Stimulated activated naive CD4-positive, alpha-beta T cell treated with Interleukin-2 at 50 U/mL for 16 hours (primary cell): ENCODE measurements around the gene ZSCAN2.
"Not testable (repeated sequence)": the region's sequence is repeated elsewhere in the genome, so short reads cannot be mapped to it uniquely, and the experiment has no call there.

Experiments
- DNase-seq: peaks from one replicate; lab custom pipeline; 2025; lab: John Stamatoyannopoulos, UW

Gene ZSCAN2

DNA sequence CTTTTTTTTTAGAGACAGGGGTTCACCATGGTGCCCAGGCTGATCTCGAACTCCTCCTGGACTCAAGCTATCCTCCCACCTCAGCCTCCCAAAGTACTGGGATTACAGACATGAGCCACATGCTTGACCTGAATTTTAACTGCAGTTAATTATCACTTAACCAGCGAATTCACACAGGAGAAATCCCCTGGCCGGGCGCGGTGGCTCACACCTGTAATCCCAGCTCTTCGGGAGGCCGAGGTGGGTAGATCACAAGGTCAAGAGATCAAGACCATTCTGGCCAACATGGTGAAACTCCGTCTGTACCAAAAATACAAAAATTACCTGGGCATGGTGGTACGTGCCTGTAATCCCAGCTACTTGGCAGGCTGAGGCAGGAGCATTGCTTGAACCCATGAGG is 41.1 kb downstream of the ZSCAN2 start:
- DNase-seq: not testable (repeated sequence)

DNA sequence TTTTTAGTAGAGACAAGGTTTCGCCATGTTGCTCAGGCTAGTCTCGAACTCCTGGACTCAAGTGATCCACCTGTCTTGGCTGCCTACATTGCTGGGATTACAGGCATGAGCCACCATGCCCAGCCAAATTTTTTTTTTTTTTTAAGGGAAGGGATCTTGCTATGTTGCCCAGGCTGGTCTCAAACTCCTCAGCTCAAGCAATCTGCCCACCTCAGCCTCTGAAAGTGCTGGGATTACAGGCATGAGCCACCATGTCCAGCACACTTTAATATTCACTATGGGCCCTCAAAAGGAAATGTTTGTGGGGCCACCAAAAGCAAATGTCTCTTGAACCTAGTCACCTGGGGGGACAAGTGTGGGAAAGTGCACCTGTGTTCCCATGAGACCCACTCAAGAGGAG is 41.8 kb downstream of the ZSCAN2 start:
- DNase-seq: not testable (repeated sequence)

DNA sequence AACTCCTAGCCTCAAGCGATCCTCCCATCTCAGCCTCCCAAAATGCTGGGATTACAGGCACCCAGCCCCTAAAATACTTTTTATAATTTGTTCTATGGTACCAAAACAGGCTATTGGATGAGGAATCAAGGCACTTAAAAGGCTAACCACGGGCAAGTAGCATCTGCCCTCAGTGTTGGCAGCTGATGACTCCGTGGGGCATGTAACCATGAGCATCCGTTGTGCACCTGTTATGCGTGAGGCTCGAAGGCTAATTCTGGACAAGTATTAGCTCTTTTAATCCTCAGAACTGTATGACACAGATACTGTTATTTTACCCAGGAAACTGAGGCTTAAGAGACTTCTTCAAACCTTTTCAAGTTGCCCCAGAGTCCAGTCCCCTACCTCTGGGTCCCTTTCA is 43.0 kb downstream of the ZSCAN2 start:
- DNase-seq: no peak

DNA sequence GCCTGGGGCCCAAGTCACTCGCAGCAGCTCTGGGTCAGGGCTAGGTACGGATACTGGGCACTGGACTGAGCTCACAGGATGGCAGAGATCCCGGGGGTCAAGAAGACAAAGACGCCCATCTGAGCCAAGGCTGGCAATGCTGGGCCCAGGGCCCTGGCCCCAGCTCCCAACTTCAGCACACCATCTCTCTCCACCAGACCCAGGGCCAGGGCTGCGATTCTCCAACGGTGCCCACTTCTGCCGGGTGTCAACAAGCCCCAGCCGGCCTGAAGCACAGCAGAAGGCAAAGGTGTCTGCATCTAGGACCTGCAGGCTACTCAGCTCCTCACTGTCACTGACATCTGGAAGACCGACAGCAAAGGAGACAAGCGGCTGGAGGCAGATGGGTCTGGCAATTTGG is 44.7 kb downstream of the ZSCAN2 start:
- no peak for DNase-seq

DNA sequence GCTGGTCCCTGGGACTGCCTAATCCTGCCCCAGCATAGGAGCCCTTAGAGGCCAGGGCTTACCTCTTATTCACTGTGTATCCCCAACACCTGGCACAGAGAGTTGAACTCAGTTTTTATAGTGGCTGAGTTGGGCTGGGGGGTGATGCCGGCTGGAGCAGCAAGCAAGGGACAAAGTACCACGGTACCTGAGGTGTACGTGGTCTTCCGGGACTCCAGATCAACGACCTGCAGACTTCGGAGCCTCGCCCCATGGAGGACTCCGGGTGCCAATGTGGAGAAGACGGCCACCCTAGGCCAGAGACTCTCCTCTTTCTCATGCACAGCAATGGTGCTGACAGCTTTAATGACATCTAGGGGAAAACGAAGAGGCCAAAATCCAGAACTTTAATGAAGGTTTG is 45.2 kb downstream of the ZSCAN2 start:
- DNase-seq: no peak

DNA sequence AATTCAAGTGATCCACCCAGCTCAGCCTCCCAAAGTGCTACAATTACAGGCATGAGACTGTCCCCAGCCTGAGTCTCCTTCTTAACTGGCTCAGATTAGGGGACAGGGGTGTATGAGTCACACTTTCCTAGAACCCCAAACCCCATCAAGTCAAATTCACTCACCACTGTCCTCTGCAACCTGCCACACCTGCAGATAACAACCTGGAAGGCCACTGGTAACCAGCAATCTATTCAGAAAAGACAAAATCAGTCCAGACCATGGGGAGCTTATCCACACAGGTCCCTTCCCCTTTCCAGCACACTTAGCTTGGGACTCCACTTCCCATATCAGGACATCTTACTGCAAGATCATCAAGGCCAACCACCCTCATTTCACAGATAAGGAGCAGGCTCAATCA is 46.9 kb downstream of the ZSCAN2 start:
- no peak for DNase-seq

DNA sequence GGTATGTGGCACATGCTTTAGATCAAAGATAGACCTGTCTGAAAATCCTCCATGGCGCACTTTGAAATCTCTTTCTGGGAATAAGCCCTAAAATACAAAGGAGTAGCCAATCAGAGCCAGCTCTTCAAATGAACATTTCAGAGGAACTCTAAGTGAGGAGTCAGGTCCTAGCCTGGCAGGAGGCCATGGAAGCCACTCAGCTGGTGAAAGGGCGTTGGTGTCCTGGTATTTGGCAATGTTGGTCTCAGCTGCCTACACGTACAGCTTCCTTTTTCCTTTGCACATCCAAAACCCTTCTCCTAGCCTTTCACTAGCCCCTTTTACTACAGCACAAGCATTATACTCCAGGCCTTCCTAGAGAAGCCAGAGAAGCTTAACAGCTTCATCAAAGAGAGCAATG is 47.7 kb downstream of the ZSCAN2 start:
- DNase-seq: no peak

DNA sequence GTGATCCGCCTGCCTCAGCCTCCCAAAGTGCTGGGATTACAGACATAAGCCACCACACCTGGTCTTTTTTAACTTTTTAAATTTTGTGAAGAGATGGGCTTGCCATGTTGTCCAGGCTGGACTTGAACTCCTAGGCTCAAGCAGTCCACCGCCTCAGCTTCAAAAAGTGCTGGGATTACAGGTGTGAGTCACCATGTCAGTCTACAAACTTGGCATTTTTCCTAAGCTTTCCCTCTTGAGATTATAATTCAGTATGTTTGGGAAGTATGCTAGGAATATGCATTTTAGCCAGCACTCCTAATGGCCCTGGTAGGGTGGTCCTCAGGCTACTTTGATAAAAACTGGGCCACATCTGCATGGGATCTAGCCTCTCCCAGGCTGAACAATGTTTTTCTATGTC is 48.9 kb downstream of the ZSCAN2 start:
- DNase-seq: no peak

DNA sequence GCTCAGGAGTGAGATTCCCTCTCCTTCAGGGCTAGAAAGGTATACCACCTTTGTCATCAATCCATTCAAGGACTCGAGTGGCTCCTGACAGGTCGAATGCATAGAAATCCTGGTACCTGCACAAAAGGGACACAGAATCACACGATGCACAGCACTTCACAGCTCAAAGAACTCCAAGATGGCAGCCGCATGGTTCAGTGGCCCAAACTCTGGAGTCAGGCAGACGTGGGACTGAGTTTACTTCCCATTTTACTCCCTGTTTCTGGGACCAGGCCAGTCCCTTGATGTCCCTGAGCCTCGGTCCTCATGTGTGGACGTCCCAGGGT is 52.7 kb downstream of the ZSCAN2 start:
- no peak for DNase-seq

DNA sequence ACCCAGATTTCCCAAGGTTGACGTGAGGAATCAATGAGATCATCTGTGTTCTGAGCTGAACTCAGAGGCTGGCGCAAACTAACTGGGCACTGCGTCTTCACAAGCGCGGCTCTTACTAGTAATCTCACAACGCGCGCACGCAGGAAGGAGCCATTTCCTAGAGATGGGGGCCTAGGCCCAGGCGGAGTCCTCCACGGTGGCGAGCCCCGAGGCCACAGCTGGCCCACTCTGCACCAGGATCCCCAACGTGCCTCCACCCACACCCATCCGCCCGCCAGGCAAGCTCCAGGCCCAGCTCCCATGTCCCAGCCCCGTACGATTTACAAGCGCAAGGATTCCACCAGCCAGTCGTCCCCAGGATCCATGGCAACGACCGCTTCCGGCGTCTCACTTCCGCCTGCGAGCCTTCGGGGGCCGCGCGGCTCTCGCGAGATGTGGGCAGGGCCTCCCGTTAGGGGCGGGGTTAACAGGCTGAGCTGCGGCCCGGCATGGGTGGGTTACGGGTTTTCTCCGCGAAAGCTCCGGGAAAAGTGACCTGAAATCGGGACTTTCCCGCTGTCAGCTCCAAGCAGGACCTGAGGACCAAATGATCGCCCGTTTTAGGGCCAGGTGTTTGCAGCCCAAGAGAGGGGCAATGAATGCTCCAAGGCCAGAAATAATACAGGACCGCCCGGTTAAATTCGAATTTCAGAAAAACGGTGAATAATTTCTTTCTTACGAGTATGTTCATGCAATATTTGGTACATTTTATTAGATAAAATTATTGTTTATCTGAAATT is 53.3 kb downstream of the ZSCAN2 start, which contains the start of gene WDR73:
Gene WDR73 (minus strand): TSS at position 374 of the 779 bp plus-strand sequence. CDS start 9 bp downstream, at position 365.
- peak; percentile 95 for DNase-seq

DNA sequence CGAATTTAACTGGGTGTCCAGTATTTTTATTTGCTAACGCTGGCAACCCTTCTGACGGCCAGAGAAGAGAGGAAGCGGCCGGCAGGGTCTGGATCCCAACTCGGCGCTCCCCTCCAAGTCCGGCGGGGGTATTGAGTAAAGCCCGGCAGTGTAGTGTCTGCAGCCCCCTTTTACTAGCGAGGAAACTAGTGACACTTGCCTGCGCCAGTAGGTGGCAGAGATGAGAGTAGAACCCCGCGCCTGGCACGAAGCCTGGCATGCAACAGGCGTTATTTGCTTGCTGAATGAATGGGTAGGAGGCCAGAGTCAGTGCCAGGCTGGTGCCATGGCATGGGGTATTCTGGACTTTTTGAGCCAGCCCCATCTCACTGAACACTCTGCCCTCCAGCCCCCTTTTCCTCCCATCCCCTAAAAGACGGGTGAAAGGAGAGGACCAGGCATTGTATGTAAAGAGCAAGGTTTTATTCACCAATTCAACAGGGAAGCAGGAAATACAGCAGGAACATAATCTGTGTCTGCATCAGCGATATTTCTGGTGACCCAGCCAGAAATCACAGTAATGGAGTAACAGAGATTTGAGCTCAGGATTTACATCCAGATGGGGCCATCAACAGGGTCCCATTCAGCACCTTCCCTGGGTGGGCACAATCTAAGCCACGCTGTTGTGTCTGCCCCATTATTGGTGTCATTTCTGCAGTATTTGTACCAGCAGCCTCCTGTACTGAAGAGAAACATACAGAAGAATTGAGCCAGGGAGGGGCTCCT is 54.1 kb downstream of the ZSCAN2 start:
- peak; percentile 75 for DNase-seq

DNA sequence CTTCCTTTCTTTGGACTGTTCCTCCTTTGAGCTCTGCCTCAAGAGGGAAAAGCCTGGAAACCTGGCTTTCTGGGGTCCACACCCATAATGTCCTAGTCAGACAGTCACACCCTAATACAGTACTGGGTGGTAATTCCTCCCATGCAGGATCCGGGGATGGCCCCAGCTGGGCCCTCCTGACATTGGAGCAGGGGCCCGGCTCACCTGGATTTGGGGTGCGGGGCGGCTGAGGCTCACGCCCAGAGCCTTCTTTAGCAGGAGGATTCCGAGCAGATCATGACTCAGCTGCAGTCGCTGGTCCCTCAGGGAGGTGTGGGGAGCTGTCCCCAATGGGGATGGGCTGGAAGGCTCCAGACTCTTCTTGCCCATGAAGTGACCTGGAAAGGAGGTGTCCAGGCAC is 56.2 kb downstream of the ZSCAN2 start:
- no peak for DNase-seq

DNA sequence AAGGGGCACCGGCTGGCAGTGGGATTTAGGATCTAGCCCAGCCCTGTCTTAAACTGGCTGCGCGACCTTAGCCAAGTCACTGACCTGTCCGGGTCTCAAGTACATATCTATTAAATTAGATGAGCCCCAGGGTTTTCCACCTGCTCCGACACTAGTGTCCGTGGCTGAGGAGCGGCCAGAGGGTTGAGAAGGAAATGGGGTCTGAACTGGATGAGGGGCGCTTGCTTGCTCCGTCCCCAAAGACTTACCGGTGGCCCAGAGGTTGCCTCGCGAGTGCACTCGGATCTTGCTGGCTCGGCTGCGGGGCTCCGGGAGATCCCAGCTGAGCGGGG is 56.9 kb downstream of the ZSCAN2 start:
- DNase-seq: no peak

DNA sequence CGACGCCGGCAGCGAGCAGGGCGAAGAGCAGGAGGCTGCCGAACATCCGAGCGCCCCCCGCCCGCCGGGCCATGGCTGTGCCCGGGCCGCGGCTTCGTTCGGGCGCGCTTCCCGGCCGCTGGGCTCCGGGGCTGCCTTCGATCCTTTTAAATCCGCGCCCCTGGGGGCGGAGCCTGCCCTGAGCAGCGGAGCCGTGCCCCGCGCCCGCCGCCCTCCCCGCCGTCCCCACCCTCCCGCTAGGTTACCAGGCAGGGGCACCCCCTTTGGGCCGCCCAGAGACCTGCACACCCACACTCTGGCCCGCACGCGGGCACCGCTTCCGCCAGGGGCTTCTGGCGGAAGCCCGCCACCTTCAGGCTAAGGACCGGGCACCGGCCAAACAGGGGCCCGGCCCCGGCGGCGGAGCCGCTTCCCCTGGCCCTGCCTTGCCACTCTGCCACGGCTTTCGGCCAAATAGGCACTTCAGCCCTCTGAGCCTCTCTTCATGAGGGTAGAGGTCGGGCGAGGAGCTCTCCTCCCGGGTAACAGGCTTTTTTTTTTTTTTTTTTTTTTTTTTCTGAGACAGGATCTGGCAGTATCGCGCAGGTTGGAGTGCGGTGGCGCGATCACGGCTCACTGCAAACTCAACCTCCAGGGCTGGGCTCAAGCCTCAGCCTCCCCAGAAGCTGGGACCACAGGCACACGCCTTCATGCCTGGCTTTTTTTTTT is 57.4 kb downstream of the ZSCAN2 start, which contains the start of gene NMB:
Gene NMB (minus strand): TSS at position 120 of the 708 bp plus-strand sequence. CDS start 47 bp downstream, at position 73.
- peak; percentile 84 for DNase-seq

DNA sequence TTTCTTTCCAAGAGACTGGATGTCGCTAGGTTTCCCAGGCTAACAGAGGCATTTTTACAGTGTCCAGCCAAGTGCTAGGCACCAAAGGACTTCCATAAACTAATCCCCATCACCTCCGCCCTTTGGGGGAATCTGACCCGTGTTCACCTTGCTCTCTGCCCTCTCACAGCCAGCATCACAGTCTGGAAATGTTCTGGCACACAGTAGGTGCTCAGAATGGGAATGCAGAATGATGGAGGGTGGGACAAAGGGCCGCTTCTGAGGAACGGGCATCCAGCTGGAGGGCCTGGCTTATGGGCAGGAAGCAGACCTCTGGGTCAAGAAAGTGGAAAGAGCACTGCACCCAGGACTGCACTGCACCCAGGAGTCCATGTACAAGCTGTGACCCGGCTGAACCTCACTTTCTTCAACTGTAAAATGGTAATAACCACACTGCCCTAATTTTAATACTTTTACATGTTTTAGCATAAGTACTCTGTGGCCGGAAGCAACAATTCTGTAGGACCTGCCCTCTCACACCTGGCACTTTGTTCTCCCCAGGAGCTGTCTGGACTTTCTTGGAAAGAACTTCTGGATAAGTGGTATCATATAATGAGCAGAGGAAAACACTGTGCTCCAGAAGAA is 58.1 kb downstream of the ZSCAN2 start:
- DNase-seq: no peak

DNA sequence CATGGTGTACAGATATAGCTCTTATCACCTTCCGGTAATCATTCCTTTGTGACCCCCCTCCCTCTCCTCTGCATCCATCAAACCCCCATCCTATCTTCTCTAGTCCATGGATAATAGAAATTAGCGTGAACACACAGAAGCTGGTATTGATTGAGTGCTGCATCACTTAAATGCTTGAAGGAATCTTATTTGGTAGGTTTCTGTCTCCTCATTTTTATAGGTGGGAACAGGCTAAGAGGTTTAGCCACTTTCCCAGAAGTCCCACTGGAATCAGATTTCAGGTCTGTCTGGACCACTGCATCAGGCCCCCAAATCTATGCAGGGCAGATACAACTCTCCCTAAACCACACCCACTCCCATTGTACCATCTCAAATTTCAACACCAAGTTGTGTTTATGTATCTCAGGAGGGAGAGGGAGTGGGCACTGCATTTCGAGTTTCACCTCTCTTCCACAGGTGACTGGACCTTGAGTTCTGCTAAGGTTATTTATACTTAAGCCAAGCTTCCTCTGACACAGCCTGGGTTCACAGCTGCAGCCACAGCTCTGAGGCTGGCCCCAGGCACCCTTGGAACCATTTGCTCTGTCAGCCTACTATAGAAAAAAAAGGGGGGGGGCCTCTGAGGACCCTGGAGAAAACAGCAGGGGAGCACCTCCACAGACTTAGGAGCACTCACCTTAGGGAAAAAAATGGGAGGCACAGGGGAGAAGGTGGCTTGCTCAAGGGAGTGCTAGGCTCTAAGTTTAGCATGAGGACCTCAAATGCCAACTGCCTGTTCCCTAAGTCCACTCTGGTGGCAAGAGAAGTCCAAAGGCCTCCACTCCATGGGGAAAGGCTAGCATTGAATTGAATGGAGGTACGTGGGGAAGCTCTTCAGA is 59.3 kb downstream of the ZSCAN2 start:
- no peak for DNase-seq

DNA sequence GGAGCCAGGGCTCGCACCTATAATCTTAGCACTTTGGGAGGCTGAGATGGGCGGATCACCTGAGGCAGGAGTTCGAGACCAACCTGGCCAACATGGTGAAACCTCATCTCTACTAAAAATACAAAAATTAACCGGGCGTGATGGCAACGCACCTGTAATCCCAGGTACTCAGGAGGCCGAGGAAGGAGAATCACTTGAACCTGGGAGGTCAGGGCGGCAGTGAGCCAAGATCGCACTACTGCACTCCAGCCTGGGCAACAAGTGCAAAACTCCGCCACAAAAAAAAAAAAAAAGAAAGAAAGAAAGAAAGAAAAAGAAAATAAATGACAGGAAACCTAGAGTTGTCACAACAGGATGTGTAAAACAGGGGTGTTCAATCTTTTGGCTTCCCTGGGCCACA is 60.2 kb downstream of the ZSCAN2 start:
- DNase-seq: no peak

DNA sequence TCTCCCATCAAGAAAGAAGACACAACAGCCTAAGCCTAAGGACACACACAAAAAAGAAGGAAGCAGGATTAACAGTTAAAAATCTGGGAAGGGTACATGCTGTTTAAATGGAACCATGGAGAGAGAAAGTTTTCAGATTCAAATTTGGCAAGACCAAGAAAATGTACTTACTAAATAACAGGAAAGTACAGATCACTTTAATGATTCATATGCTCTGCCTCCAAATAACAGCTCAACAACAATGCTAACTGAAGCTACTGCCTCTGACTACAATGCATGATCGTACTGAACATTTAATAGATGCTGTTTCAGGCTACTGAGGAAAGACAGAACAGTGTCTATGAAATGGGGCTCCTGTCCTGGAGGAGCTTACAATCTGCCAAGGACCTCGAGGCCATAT is 65.6 kb downstream of the ZSCAN2 start:
- no peak for DNase-seq

DNA sequence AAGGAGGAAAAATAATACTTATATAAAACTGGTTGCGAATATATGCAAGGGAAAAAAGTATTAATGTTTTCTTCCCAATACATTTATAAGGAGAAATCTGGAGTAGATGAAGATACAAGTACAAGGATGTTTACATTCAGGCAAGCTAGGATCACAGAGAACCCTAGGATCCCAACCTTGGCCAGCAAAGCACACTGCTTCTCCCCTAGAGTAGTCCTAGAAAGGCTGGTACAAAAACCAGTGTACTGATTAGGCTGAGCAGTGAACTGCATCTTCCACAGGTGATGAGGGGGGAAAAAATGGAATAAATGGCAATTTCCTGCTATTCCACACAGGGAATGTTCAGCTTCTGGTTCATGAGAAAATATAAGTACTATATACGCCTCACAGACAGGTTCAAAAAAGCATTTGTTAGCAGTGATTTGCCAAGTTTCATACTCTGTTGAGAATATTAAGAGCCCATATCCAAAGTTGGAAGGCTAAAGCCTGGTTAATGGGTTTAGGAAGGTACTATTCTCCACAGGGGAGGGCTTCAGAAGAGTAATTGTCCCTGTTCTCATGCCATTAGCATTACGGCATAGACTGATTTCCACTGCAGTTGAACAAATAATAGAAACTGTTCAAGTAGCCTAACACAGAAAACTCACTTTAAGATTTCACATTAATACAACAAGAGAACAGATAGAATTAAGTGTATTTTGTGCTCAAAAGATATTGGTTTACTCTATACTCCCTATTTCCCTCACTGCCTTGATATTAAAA is 67.6 kb downstream of the ZSCAN2 start:
- DNase-seq: no peak

DNA sequence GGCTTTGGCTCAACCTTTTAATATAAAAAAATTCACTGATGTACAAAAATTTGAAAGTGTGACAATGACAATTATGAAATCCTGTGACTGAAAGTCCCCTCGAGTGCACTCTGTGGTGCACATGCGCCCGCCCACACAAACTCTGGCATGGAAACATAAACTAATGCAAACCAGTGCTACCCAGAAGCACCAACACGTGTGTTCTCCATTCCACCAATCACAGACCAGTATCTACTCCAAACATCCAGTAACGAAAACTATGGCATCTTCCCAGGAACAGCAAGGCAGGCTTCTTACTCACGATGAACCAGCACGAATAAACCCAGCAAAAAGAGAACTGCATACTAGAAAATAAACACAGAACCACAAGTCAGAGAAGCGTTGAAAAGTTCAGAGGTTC is 68.9 kb downstream of the ZSCAN2 start:
- DNase-seq: peak; percentile 64

DNA sequence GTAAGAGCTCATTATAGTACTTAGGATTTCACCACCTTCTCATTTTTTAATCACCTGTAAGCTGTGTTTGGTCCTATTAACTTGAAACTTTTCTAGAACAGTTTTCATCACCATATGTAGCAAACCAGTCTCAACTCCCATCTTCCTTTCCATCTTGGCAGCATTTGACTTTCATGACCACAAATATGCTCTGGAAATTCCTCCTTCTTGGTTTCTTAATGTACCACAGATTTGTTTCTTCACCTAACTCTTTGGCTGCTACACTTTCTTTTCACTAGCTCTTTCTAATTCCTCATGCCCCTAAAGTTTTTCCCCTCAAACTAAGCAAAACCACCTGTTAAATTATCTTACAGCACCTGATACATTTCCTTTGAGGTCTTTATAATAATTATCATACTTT is 70.4 kb downstream of the ZSCAN2 start:
- no peak for DNase-seq
